Measurements from ENCODE around the gene GSX2.

The GSX2 gene

GRCh38 chr4:54082168-54082567 is 17.8 kb upstream of the GSX2 start:
- no peak for DNase-seq

GRCh38 chr4:54085284-54085683 is 14.7 kb upstream of the GSX2 start:
- no peak for DNase-seq

GRCh38 chr4:54089875-54090274 is 10.1 kb upstream of the GSX2 start:
- no peak for DNase-seq

GRCh38 chr4:54090404-54090803 is 9.6 kb upstream of the GSX2 start:
- no peak for DNase-seq

- DNase-seq, result no peak
Measured at GRCh38 chr4:54090804-54091623, 8.9 kb upstream of the GSX2 start.

GRCh38 chr4:54091637-54092404 is 8.1 kb upstream of the GSX2 start:
- peak; percentile 21 for DNase-seq

- no peak for DNase-seq
Measured at GRCh38 chr4:54092405-54093323, 7.3 kb upstream of the GSX2 start.

- no peak for DNase-seq
Measured at GRCh38 chr4:54093324-54094240, 6.4 kb upstream of the GSX2 start.

- no peak for DNase-seq
Measured at GRCh38 chr4:54094451-54094850, 5.5 kb upstream of the GSX2 start.

GRCh38 chr4:54095110-54095825 is 4.7 kb upstream of the GSX2 start:
- DNase-seq, result no peak

- no peak for DNase-seq
Measured at GRCh38 chr4:54096295-54096962, 3.5 kb upstream of the GSX2 start.

- DNase-seq, result no peak
Measured at GRCh38 chr4:54097152-54097551, 2.8 kb upstream of the GSX2 start.

- DNase-seq, result no peak
Measured at GRCh38 chr4:54098375-54098774, 1.6 kb upstream of the GSX2 start.

- DNase-seq, result no peak
Measured at GRCh38 chr4:54099287-54099747, 646 bp upstream of the GSX2 start.

GRCh38 chr4:54100595-54101189 is 729 bp downstream of the GSX2 start:
- no peak for DNase-seq

GRCh38 chr4:54101190-54102041 is 1.5 kb downstream of the GSX2 start:
- no peak for DNase-seq

GRCh38 chr4:54102531-54103106 is 2.7 kb downstream of the GSX2 start:
- no peak for DNase-seq

GRCh38 chr4:54103190-54103574 is 3.2 kb downstream of the GSX2 start:
- no peak for DNase-seq

GRCh38 chr4:54104907-54105306 is 4.9 kb downstream of the GSX2 start:
- no peak for DNase-seq
